Measurements from ENCODE around the gene PRKCQ.

DNA sequence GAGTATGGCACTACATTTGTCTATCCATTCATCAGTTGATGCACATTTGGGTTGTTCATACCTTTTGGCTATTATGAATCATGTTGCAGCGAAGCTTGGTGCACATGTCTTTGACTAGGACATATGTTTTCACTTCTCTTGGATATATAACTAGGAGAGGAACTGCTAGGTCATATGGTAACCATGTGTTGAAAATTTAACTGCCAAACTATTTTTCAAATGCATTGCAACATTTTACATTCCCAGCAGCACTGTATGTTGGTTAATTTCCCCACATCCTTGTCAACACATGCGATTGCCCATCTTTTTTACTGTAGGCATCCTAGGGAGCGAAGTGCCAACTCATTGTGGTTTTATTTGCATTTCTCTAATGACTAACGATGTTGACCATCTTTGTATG lies 183.4 kb downstream of the PRKCQ start:
- TF ChIP-seq EZH2 (IDR thresholded peaks at IDR 0.05) (no peak), CTCF (IDR thresholded peaks at IDR 0.05) (no peak), EZH2phosphoT487 (IDR thresholded peaks at IDR 0.05) (no peak)

Data from neural progenitor cell (in vitro differentiated cells).